ENCODE measurements around the gene LRRTM2. TPM values are rescaled to one million over a fixed set of nuclear protein-coding genes. Genes with fewer than 3 reads are reported as not detected.

The LRRTM2 gene
- total and polyA plus RNA-seq, 2 experiments from 2014 or later, result 0.24 TPM; not detected in 1

- Histone ChIP-seq H3K4me1 (ENCODE audit: low read depth) (peaks cover 11% of the 10 kb centered on the region), H3K27ac (no peak overlapping the region), H3K36me3 (peaks cover 17% of the 10 kb centered on the region), H3K27me3 (no peaks in the 10 kb centered on the region), H3K9me3 (ENCODE audit: low read depth) (no peaks in the 10 kb centered on the region), H3K4me3 (no peak overlapping the region)
- TF ChIP-seq CTCF (IDR thresholded peaks at IDR 0.05; ENCODE audit: low read depth, low read length), result no peak
- no peak for DNase-seq (ENCODE audit: low read depth in 1 of 2, low spot score in 1 of 2)
These were observed 43.4 kb downstream of the LRRTM2 start for GRCh38 chr5:138831703-138832102.

DNA sequence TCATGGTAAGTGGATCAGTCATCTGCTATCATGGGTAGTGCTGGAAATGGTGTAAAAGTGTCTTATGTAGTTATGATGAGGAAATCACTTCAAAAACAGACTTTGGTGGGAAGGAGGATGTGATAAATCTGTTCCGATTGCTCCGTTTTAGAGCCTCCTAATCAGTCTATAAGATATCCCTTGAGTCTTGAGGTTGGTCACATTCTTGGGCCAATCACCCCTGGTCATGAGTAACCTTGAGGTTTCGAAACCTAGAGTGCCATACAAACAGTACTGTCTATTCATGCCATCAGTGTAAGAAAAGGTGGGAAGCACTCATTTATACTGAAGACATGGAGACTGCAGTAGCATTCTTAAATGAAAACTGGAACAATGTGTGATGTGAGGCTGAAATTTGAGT is 45.8 kb downstream of the LRRTM2 start:
- H3K9me3 ChIP-seq (ENCODE audit: low read depth), result no peaks in the 10 kb centered on the region
- no peak overlapping the region for H3K4me3 ChIP-seq
- H3K27me3 ChIP-seq, result no peaks in the 10 kb centered on the region
- no peak for TF ChIP-seq CTCF (IDR thresholded peaks at IDR 0.05; ENCODE audit: low read depth, low read length)
- peaks cover 6% of the 10 kb centered on the region for H3K4me1 ChIP-seq (ENCODE audit: low read depth)
- peaks cover 26% of the 10 kb centered on the region for H3K36me3 ChIP-seq
- H3K27ac ChIP-seq, result no peak overlapping the region
- peak in 1 of 2 donors; percentile 67 for DNase-seq (ENCODE audit: low read depth in 1 of 2, low spot score in 1 of 2)

GRCh38 chr5:138828556-138828955 is 46.6 kb downstream of the LRRTM2 start:
- Histone ChIP-seq H3K27me3 (no peaks in the 10 kb centered on the region), H3K4me3 (no peak overlapping the region), H3K9me3 (ENCODE audit: low read depth) (no peaks in the 10 kb centered on the region), H3K36me3 (peaks cover 26% of the 10 kb centered on the region), H3K27ac (no peak overlapping the region), H3K4me1 (ENCODE audit: low read depth) (peaks cover 6% of the 10 kb centered on the region)
- TF ChIP-seq CTCF (IDR thresholded peaks at IDR 0.05; ENCODE audit: low read depth, low read length), result no peak
- no peak for DNase-seq (ENCODE audit: low read depth in 1 of 2, low spot score in 1 of 2)

DNA sequence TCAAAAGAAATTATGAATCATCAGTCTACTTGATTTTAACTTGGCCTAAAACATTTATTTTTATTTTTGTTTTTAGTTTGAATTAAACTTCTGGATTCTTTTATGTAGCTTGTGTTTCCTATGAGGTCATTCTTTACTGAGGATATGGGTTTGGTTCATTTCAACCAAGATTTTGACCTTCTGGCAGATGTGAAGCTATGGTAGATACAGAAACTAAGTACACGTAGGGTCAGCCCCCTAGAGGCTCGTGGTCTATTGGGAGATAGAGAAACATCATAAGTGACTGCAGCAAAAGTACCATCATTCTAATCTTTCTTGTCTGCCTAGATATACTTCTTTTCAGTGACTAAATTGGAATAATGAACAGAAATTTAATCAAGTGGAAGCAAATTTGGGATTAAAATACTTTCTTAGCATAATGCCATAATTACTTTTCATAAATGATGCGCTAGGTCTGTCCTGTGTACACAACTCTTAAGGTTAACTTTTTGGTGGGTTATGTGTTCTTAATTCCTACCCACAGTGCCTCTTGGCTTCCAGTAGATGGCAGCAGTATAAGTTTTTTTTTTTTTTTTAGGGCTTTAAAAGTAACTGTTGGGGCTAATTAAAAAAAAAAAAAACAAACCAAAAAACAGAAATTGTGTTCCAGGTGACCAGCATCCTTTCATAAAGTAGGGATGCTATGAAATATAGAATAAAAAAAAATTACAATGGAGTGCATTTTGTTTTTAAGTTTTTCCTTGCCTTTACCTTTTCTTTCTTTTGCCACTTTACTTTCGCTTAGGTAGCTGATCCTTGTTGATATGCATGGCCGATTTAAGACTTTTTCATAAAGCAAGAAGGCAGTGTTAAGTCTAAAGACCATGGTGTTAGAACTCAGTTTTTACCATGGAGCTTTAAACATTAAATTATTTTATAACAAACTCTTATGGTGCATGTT is 49.9 kb downstream of the LRRTM2 start:
- Histone ChIP-seq H3K36me3 (peaks cover 26% of the 10 kb centered on the region), H3K27ac (peak overlapping the region; percentile 49), H3K4me1 (ENCODE audit: low read depth) (peaks cover 5% of the 10 kb centered on the region), H3K4me3 (no peak overlapping the region), H3K9me3 (ENCODE audit: low read depth) (no peaks in the 10 kb centered on the region), H3K27me3 (no peaks in the 10 kb centered on the region)
- peak; percentile 72 for TF ChIP-seq CTCF (IDR thresholded peaks at IDR 0.05; ENCODE audit: low read depth, low read length)
- DNase-seq (ENCODE audit: low read depth in 1 of 2, low spot score in 1 of 2), result peak; percentile 24 to 32

DNA sequence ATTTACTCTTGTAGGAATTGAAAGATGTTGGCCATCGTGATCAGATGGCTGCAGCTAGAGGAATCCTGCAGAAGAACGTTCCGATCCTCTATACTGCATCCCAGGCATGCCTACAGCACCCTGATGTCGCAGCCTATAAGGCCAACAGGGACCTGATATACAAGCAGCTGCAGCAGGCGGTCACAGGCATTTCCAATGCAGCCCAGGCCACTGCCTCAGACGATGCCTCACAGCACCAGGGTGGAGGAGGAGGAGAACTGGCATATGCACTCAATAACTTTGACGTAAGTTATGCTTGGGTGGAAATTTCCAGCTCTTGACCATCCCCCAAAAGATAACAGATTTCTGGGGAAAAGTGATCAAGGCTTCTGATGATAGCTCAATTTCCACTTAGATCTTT is 50.6 kb downstream of the LRRTM2 start:
- H3K27ac ChIP-seq, result peak overlapping the region; percentile 42
- no peaks in the 10 kb centered on the region for H3K9me3 ChIP-seq (ENCODE audit: low read depth)
- H3K36me3 ChIP-seq, result peaks cover 26% of the 10 kb centered on the region
- peak in 1 of 2 donors; percentile 41 for DNase-seq (ENCODE audit: low read depth in 1 of 2, low spot score in 1 of 2)
- peaks cover 5% of the 10 kb centered on the region for H3K4me1 ChIP-seq (ENCODE audit: low read depth)
- no peak overlapping the region for H3K4me3 ChIP-seq
- no peak for TF ChIP-seq CTCF (IDR thresholded peaks at IDR 0.05; ENCODE audit: low read depth, low read length)
- no peaks in the 10 kb centered on the region for H3K27me3 ChIP-seq

Measured in cardiac muscle cell (in vitro differentiated cells and primary cell).